Measurements from ENCODE around the gene LHX1.

GRCh38 chr17:36928471-36929345, 8.6 kb upstream of the LHX1 start:
- TF ChIP-seq CTCF (conservative IDR thresholded peaks at IDR 0.05) (no peak), ZFX (IDR thresholded peaks at IDR 0.05) (no peak)

All from C4-2B (cell line).